DMS79 treated with DMSO at 0.1 percent for 48 hours (cell line): Measurements from ENCODE around the gene QKI.

ENCODE experiments used
- DNase-seq: peaks from one replicate; lab custom pipeline; 2025; lab: John Stamatoyannopoulos, UW

The QKI gene

GRCh38 chr6:163533443-163533842, 118.9 kb downstream of the QKI start:
- no peak for DNase-seq

GRCh38 chr6:163536770-163537169, 122.3 kb downstream of the QKI start:
- DNase-seq: no peak

GRCh38 chr6:163538331-163538730, 123.8 kb downstream of the QKI start:
- no peak for DNase-seq

- no peak for DNase-seq
Observed at GRCh38 chr6:163539101-163539762, 124.7 kb downstream of the QKI start.

GRCh38 chr6:163543321-163543720, 128.8 kb downstream of the QKI start:
- no peak for DNase-seq

DNA sequence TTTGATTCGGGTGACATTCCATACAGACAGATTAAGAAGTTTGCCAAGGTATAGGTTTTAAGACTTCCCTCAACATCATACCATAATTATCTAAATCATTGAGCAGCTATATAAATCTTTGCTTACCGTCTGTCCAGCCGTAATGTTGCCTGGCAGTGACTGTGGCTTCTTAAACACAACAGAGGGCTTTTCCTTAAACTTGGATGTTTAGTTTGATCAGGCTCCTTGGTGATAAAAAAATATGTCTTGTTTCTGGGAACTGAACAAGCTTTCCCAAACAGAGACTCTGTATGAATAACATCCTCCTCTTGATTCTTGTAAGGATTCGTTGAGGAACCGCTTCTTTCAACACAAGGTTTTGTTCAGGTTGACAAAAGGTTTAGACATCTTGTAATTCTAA, 130.9 kb downstream of the QKI start:
- no peak for DNase-seq

GRCh38 chr6:163547287-163547686, 132.8 kb downstream of the QKI start:
- DNase-seq: no peak

GRCh38 chr6:163548624-163549023, 134.1 kb downstream of the QKI start:
- no peak for DNase-seq

DNA sequence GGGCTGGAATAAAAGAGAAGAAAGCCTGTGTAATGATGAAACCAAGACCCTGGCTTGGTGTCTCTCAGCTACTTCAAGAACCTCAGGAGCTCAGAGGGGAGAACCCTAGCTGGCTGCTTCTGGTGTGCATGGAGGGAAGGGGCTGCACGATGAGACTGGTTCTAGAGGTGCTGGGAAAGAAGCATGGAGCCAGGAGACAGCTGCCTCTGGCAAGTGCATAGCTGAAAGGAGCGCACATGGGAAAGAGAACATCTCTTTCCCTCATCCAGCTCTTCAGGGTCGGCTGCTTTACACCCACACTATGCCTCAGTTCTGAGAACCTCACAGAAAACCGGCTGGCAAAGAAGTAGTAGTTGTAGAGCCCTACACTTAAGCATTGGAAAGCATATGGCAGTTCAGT, 139.5 kb downstream of the QKI start:
- no peak for DNase-seq

GRCh38 chr6:163554663-163555062, 140.1 kb downstream of the QKI start:
- DNase-seq: no peak

DNA sequence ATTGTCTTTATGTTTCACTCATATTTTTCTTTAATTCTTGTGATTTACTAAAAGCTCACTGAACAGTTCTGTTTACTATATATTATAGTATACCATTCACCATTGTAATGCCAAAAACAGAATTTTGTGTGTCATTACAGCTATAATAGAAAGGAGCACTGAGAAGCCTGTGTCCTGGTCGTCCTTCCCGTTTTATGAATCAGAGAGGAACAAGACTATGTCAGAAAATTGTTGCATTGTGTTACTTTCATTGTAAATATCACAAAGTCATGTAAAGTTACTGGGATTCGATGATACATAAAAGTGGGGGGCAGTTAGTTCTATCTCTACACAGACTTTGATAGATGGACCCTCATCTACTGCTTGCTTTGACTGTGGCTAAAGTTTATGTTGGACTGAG, 145.1 kb downstream of the QKI start:
- no peak for DNase-seq

- DNase-seq: no peak
Observed at GRCh38 chr6:163563318-163563717, 148.8 kb downstream of the QKI start.

DNA sequence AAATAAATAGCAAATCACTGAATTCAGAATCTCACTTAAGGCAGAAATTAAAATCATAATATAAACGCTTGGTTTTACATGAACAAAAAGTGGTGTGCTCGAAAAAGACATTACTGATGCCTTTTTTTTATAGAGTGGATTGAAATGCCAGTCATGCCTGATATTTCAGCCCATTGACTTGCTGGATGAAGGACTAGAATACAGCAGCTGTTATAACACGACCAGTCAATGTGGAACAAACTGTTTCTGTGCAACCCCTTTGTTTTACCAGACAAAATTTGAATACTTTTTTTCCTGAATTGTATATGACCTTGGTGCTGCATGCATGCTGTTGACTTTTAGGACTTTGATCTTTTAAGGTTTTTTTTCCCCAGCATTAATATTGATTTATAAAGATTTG, 150.0 kb downstream of the QKI start:
- no peak for DNase-seq

DNA sequence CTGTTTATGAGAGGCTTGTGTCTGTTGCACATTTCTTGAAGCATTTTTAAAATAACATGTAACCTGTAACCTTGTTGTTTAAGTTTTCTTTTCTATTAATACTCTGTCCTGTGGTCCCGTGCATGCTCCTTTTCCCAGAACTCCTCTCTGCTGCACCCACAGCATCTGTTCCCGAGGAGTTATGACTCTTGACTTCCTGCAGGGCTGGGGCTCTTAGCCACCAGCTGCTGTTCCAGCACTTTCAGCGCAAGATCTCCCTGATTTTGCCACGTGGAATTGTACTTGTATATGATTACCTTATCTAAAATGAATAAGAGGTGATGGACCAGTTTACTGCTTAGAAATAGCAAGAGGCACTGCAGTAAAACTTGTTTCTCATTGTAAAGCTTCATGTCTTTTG, 150.6 kb downstream of the QKI start:
- no peak for DNase-seq

DNA sequence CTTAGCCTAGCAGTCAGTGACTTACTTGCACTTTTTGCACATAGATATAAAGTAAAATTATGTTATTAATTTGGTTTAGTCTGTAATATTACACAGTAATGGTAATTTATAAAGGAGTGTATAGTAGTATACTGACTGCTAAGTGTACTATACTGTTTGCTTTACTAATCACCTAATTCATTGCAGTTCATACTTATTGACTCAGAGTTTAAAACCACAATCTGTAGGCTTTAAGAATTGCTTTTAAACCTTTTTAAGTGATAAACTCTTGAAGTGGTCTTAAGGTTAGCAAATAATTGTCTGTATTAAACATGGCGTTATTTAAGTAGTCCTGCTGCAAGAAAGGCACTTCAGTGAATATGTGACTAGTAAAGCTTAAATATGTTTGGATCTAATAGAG, 151.5 kb downstream of the QKI start:
- DNase-seq: no peak

DNA sequence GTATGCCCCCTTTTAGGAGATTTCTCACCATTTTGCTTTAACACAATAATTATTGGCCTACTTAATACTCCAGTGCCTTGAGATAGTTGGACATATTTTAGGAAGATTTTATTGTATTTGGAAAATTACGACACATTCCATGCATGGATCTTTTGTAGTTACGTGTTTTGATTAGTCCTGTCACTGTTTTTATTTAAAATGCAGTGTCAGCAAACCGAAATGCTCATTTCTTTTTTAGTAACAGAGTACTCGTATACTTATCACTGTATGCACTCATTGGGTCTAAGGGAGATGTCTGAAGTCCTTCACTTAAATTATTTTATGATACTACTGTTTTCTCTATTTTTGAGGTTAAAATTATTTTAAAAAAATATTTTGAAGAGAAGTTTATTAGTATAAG, 153.8 kb downstream of the QKI start:
- DNase-seq: no peak

DNA sequence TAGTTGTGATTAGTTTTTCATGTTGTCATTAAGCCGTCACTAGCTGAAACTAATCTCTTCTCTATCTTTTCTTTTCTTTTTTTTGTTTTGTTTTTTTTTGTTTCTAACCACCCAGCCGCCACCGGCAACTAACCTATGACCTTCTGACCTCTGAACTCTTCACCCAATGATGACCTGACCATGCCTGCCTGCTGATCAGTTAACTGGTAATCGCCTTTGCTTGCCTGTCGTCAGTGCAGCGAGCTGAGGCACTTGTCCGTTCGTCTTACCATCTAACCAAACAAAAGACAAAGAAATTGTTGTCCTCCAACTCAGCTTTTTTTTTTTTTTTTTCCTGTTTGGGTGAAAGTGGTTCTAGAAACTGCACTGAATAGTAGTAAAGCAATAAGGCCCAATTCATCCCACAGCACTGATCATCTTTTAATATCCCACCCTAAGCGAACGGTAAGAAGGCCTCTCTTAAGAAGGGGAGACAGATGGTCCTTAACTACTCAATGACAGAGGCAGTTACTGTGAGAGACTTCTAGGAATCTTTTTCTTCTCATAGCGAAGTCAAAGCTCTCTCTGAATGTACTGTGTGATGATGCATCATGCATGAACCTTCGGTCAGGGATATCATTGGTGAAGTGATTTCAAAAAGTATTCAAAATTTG, 156.2 kb downstream of the QKI start:
- no peak for DNase-seq

DNA sequence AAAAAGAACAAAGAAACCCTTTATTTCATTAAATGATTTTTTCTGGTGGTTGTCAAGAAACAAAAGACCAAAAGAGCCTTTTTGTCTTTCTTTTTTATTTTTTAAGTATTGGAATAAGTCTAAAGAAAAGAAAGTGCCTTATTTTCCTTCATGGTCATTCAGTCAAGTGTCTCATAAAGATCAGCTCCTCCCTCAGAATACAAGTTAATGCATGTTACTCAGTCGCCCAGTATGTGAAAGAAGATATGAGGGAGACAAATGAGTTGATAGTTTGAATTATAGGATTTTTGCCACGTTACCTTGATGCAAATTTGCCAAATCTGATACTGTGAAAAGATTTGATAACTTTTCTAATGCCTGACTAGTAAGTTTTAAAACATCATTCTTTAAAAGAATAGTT, 157.2 kb downstream of the QKI start:
- DNase-seq: no peak

- DNase-seq: no peak
Observed at GRCh38 chr6:163572612-163573011, 158.1 kb downstream of the QKI start.

GRCh38 chr6:163573503-163574179, 159.1 kb downstream of the QKI start:
- DNase-seq: no peak

GRCh38 chr6:163576114-163576513, 161.6 kb downstream of the QKI start:
- DNase-seq: no peak

GRCh38 chr6:163577404-163577803, 162.9 kb downstream of the QKI start:
- no peak for DNase-seq

GRCh38 chr6:163579111-163579879, 164.8 kb downstream of the QKI start:
- DNase-seq: no peak
